Measurements from ENCODE around the gene SLC22A3.

GRCh38 chr6:160489091-160489490 is 140.9 kb downstream of the SLC22A3 start:
- TF ChIP-seq ELF4 (IDR thresholded peaks at IDR 0.05), result no peak
- TF ChIP-seq SP1 (IDR thresholded peaks at IDR 0.05), result no peak
- TF ChIP-seq L3MBTL2 (conservative IDR thresholded peaks at IDR 0.05), result no peak
- no peak for TF ChIP-seq BHLHE40 (IDR thresholded peaks at IDR 0.05; ENCODE audit: borderline replicate concordance)
